Left lung (tissue), 10 donors: Measurements from ENCODE around the gene CHSY3. TPM values are rescaled to one million over a fixed set of nuclear protein-coding genes. Genes with fewer than 3 reads are reported as not detected.

Experiments used
- ATAC-seq: fragments of 200-7000 bp; cut with Tn5 transposase; one replicate; pipeline ENCODE4 v1.9.1; 2020; ENCODE audit warnings: moderate library complexity
- DNase-seq, 4 donors: peaks; one replicate each; pipeline ENCODE4 v3.0.0-alpha.2; 2013 to 2020
- H3K27ac ChIP-seq, 2 donors: fragments of 200-600 bp; sonication (generic) in 1 of 2; one replicate each; pipeline versions ENCODE4 v1.5.0 to v1.8.0; 2020 to 2021
- H3K27me3 ChIP-seq, 2 donors: fragments of 200-600 bp; sonication (generic) in 1 of 2; one replicate each; pipeline versions ENCODE4 v1.5.0 to v1.8.0; 2020 to 2021
- H3K36me3 ChIP-seq, 2 donors: fragments of 200-600 bp; sonication (generic) in 1 of 2; one replicate each; pipeline versions ENCODE4 v1.5.0 to v1.8.0; 2020 to 2021
- H3K4me1 ChIP-seq, 2 donors: fragments of 200-600 bp; one replicate each; pipeline ENCODE4 v1.8.0; 2021
- H3K4me3 ChIP-seq, 2 donors: fragments of 200-600 bp; sonication (generic) in 1 of 2; one replicate each; pipeline versions ENCODE4 v1.5.0 to v1.8.0; 2020 to 2021; ENCODE audit warnings: mild to moderate bottlenecking in 1 of 2
- H3K9me3 ChIP-seq, 2 donors: fragments of 200-600 bp; sonication (generic) in 1 of 2; one replicate each; pipeline versions ENCODE4 v1.5.0 to v1.8.0; 2020 to 2021
- CTCF ChIP-seq, 2 donors: fragments of 200-600 bp; sonication (generic) in 1 of 2; IDR thresholded peaks; one replicate each; pipeline versions ENCODE4 v1.5.0 to v1.8.0; 2021; ENCODE audit warnings: antibody characterized with exemption in 2 of 2
- intact Hi-C, 2 donors: fragments of 100-400 bp; cut with DNase I; formaldehyde crosslinking; loops; one replicate each; pipeline versions ENCODE4 v1.11.2 to v1.14.2; 2022
- polyA plus RNA-seq, 6 donors: library from polyadenylated mRNA; unstranded; fragments of 120-200 nt; gene quantifications; one replicate each; pipeline ENCODE4 v1.2.1, GENCODE V29; 2013; ENCODE audit not compliant: insufficient read length in 6 of 6
- total RNA-seq, 2 donors: library from RNA; stranded (reverse); fragmentation: NEBNext Ultra II Directional; extraction: Animal tissue kit (Norgen Biotek cat#: 25700); gene quantifications; one replicate each; pipeline ENCODE4 v1.2.1, GENCODE V29; 2021
- donor health status: DM: no; HTN: yes; CAD: no.
- donor health status: DM: no; HTN: no; CAD: no.

CHSY3 gene
- total and polyA plus RNA-seq, 8 donors, result 5.0 to 10.1 (median 6.9) TPM

- H3K4me1 ChIP-seq, result no peaks in the 10 kb centered on the region
- no peaks in the 10 kb centered on the region for H3K36me3 ChIP-seq
- H3K4me3 ChIP-seq, result no peak overlapping the region
- DNase-seq (no peak), ATAC-seq (peak; percentile 75)
- H3K9me3 ChIP-seq, result no peaks in the 10 kb centered on the region
- no peaks in the 10 kb centered on the region for H3K27me3 ChIP-seq
- no peak for TF ChIP-seq CTCF (IDR thresholded peaks at IDR 0.05)
- no peak overlapping the region for H3K27ac ChIP-seq
- intact Hi-C loops, result no loop called here
These were observed 170.6 kb downstream of the CHSY3 start for GRCh38 chr5:130074820-130075219.

- Histone ChIP-seq H3K36me3 (no peaks in the 10 kb centered on the region), H3K9me3 (no peaks in the 10 kb centered on the region), H3K27me3 (no peaks in the 10 kb centered on the region), H3K27ac (no peak overlapping the region), H3K4me1 (no peaks in the 10 kb centered on the region), H3K4me3 (no peak overlapping the region)
- DNase-seq (no peak), ATAC-seq (no peak)
- intact Hi-C loops, result no loop called here
- no peak for TF ChIP-seq CTCF (IDR thresholded peaks at IDR 0.05)
These were observed 172.7 kb downstream of the CHSY3 start for GRCh38 chr5:130077007-130077406.

GRCh38 chr5:130078661-130079060 lies 174.4 kb downstream of the CHSY3 start:
- intact Hi-C loops, result no loop called here
- Histone ChIP-seq H3K4me3 (no peak overlapping the region), H3K27me3 (no peaks in the 10 kb centered on the region), H3K9me3 (no peaks in the 10 kb centered on the region), H3K4me1 (no peaks in the 10 kb centered on the region), H3K36me3 (no peaks in the 10 kb centered on the region), H3K27ac (no peak overlapping the region)
- DNase-seq, result peak in 1 of 4 donors; percentile 21
- TF ChIP-seq CTCF (IDR thresholded peaks at IDR 0.05), result no peak
- ATAC-seq, result no peak

GRCh38 chr5:130090569-130091270 lies 186.5 kb downstream of the CHSY3 start:
- Histone ChIP-seq H3K36me3 (no peaks in the 10 kb centered on the region), H3K27me3 (no peaks in the 10 kb centered on the region), H3K4me3 (no peak overlapping the region), H3K27ac (no peak overlapping the region), H3K4me1 (no peaks in the 10 kb centered on the region), H3K9me3 (peaks cover 0 to 9% of the 10 kb centered on the region in 2 donors)
- DNase-seq (no peak), ATAC-seq (no peak)
- intact Hi-C loops, result no loop called here
- TF ChIP-seq CTCF (IDR thresholded peaks at IDR 0.05), result no peak

- Histone ChIP-seq H3K36me3 (no peaks in the 10 kb centered on the region), H3K9me3 (peaks cover 0 to 9% of the 10 kb centered on the region in 2 donors), H3K27me3 (no peaks in the 10 kb centered on the region), H3K4me1 (no peaks in the 10 kb centered on the region), H3K4me3 (no peak overlapping the region), H3K27ac (no peak overlapping the region)
- TF ChIP-seq CTCF (IDR thresholded peaks at IDR 0.05), result no peak
- no peak for DNase-seq
- intact Hi-C loops, result no loop called here
- ATAC-seq, result no peak
These were observed 188.7 kb downstream of the CHSY3 start for GRCh38 chr5:130092991-130093390.
